ENCODE measurements around the gene SNRPE. TPM values are rescaled to one million over a fixed set of nuclear protein-coding genes. Genes with fewer than 3 reads are reported as not detected.
A peak's percentile ranks its signal among the peaks of the same experiment; 100 is the strongest.

The SNRPE gene
- total and polyA plus RNA-seq, 2 of the 13 experiments (the other 11 are each of a cell fraction or from before 2014, with no cell fraction given) = 146 to 281 TPM

DNA sequence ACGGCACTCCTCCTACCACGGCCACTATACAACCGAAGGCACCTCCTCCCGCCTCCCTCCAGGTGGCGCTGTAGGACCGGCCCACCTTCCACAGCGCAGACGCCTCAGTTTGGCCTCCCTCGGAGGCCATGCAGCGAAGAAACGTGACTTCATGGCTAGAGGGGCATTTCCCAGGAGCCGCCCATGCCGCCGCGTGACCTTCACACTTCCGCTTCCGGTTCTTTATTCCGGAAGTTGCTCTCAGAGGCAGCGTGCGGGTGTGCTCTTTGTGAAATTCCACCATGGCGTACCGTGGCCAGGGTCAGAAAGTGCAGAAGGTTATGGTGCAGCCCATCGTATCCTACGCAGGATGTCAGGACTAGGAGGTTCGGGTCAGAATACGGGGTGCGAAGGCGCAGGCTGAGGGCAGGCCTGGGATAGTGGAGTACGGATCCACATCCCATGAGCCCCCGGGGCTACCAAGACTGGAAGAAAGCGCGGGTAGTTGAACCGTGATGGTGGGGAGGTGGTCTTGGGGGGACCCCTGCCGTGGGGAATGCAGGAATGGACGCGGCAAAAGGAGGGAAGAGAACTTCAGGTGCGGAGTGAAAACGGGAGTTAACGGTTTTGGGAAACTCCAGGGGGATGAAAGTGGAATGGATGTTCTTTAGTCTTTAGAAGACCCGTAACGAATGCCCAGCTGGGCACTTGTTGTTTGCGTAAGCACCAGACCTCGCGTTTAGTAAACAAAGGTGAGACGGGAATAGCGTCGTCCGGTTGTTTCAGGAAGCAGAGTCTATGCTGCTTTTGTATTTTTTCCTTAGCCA, at the start of gene SNRPE (continued):
- TF ChIP-seq, protein P1, sequence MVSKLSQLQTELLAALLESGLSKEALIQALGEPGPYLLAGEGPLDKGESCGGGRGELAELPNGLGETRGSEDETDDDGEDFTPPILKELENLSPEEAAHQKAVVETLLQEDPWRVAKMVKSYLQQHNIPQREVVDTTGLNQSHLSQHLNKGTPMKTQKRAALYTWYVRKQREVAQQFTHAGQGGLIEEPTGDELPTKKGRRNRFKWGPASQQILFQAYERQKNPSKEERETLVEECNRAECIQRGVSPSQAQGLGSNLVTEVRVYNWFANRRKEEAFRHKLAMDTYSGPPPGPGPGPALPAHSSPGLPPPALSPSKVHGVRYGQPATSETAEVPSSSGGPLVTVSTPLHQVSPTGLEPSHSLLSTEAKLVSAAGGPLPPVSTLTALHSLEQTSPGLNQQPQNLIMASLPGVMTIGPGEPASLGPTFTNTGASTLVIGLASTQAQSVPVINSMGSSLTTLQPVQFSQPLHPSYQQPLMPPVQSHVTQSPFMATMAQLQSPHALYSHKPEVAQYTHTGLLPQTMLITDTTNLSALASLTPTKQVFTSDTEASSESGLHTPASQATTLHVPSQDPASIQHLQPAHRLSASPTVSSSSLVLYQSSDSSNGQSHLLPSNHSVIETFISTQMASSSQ (IDR thresholded peaks at IDR 0.05; ENCODE audit: low read depth) = no peak; the same call in 1 of the 2 replicates
- TF ChIP-seq, protein P1 (CRISPR knock-in tag; IDR thresholded peaks at IDR 0.05; ENCODE audit: borderline replicate concordance) = peak; percentile 87; the same call in 1 of the 2 replicates
- TF ChIP-seq CENPT (CRISPR knock-in tag; IDR thresholded peaks at IDR 0.05; ENCODE audit: low read depth) = no peak
- peak; percentile 92 for TF ChIP-seq ZNF891 (CRISPR knock-in tag; IDR thresholded peaks at IDR 0.05)
- TF ChIP-seq KLF16 (CRISPR knock-in tag; IDR thresholded peaks at IDR 0.05) = peak in 1 of 2 experiments; percentile 81; a peak in 1 of 4 replicates
- peak; percentile 50; the same call in 1 of the 2 replicates for TF ChIP-seq EEA1 (CRISPR knock-in tag; IDR thresholded peaks at IDR 0.05; ENCODE audit: borderline replicate concordance)
- TF ChIP-seq HOXA9 (CRISPR knock-in tag; IDR thresholded peaks at IDR 0.05; ENCODE audit: borderline replicate concordance) = no peak
- 0 out of 2 replicates have a peak, but pooled peaks have one; percentile 94 for TF ChIP-seq ZNF724P (CRISPR knock-in tag; IDR thresholded peaks at IDR 0.05; ENCODE audit: borderline replicate concordance)
- peak; percentile 35; the same call in 1 of the 2 replicates for TF ChIP-seq AHR (CRISPR knock-in tag; IDR thresholded peaks at IDR 0.05)
- peak; percentile 94 for TF ChIP-seq ZNF547 (CRISPR knock-in tag; IDR thresholded peaks at IDR 0.05)
- TF ChIP-seq ZFP41 (CRISPR knock-in tag; IDR thresholded peaks at IDR 0.05; ENCODE audit: borderline replicate concordance) = no peak; the same call in 1 of the 2 replicates
- TF ChIP-seq PRMT3 (CRISPR knock-in tag; IDR thresholded peaks at IDR 0.05; ENCODE audit: borderline replicate concordance, low read depth) = 0 out of 2 replicates have a peak, but pooled peaks have one; percentile 80
- peak; percentile 48; the same call in 1 of the 2 replicates for TF ChIP-seq ZBTB20 (CRISPR knock-in tag; IDR thresholded peaks at IDR 0.05; ENCODE audit: borderline replicate concordance, low read depth)
- peak; percentile 80; the same call in 1 of the 2 replicates for TF ChIP-seq KLF9 (CRISPR knock-in tag; IDR thresholded peaks at IDR 0.05; ENCODE audit: low read depth)
- no peak for TF ChIP-seq ZNF530 (CRISPR knock-in tag; IDR thresholded peaks at IDR 0.05; ENCODE audit: low read depth)
- no peak for TF ChIP-seq CBX1 (IDR thresholded peaks at IDR 0.05; ENCODE audit: low read depth)
- TF ChIP-seq MATR3 (CRISPR knock-in tag; IDR thresholded peaks at IDR 0.05) = no peak
- TF ChIP-seq HOXA7 (CRISPR knock-in tag; IDR thresholded peaks at IDR 0.05) = no peak
- TF ChIP-seq ZNF264 (CRISPR knock-in tag; IDR thresholded peaks at IDR 0.05) = peak; percentile 76; the same call in 1 of the 2 replicates
- TF ChIP-seq, protein P2, sequence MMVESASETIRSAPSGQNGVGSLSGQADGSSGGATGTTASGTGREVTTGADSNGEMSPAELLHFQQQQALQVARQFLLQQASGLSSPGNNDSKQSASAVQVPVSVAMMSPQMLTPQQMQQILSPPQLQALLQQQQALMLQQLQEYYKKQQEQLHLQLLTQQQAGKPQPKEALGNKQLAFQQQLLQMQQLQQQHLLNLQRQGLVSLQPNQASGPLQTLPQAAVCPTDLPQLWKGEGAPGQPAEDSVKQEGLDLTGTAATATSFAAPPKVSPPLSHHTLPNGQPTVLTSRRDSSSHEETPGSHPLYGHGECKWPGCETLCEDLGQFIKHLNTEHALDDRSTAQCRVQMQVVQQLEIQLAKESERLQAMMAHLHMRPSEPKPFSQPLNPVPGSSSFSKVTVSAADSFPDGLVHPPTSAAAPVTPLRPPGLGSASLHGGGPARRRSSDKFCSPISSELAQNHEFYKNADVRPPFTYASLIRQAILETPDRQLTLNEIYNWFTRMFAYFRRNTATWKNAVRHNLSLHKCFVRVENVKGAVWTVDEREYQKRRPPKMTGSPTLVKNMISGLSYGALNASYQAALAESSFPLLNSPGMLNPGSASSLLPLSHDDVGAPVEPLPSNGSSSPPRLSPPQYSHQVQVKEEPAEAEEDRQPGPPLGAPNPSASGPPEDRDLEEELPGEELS (CRISPR knock-in tag; IDR thresholded peaks at IDR 0.05) = peak; percentile 76
- no peak for TF ChIP-seq ARNT (IDR thresholded peaks at IDR 0.05)

All from HepG2 (cell line).